HepG2 (cell line): ENCODE data around the gene TBC1D4. TPM values are rescaled to one million over a fixed set of nuclear protein-coding genes. Genes with fewer than 3 reads are reported as not detected.

ENCODE experiments used
- AGO2 ChIP-seq: fragments of 200-400 bp; formaldehyde crosslinking; optimal IDR thresholded peaks from 2 replicates; pipeline ENCODE3; 2017; ENCODE audit warnings: mild to moderate bottlenecking, low read depth, low read length, moderate library complexity
- ARNTL ChIP-seq: sonication (generic); formaldehyde crosslinking; IDR thresholded peaks from 2 replicates; pipeline ENCODE4 v1.4.0; 2020; ENCODE audit warnings: mild to moderate bottlenecking, missing genetic modification reagents
- CENPX ChIP-seq: sonication (generic); formaldehyde crosslinking; IDR thresholded peaks from 2 replicates; pipeline ENCODE4 v1.9.0; 2021; ENCODE audit warnings: mild to moderate bottlenecking, missing genetic modification reagents, moderate library complexity
- FOXK2 ChIP-seq: fragments of 450-650 bp; IDR thresholded peaks from 2 replicates; pipeline ENCODE4 v1.6.1; 2016
- GATA4 ChIP-seq: sonication (generic); IDR thresholded peaks from 2 replicates; pipeline ENCODE4 v1.6.1; 2016; ENCODE audit warnings: antibody characterized with exemption, low read depth, borderline replicate concordance
- HDAC2 ChIP-seq: sonication (generic); formaldehyde crosslinking; IDR thresholded peaks from 2 replicates; pipeline ENCODE4 v1.4.0; 2020; ENCODE audit warnings: missing genetic modification reagents
- HNF1A ChIP-seq, 2 experiments: sonication (generic) in 1 of 2; formaldehyde crosslinking in 1 of 2; IDR thresholded peaks; 2 replicates each; pipeline versions ENCODE4 v1.4.0 to v1.6.1; 2016 to 2020; ENCODE audit warnings: borderline replicate concordance in 1 of 2, low read depth in 1 of 2, mild to moderate bottlenecking in 1 of 2, missing genetic modification reagents in 1 of 2
- HNRNPL ChIP-seq: fragments of 200-400 bp; formaldehyde crosslinking; IDR thresholded peaks from 2 replicates; pipeline ENCODE4 v1.6.1; 2017; ENCODE audit warnings: mild to moderate bottlenecking, low read depth, low read length
- MED13 ChIP-seq: sonication (generic); formaldehyde crosslinking; IDR thresholded peaks from 2 replicates; pipeline ENCODE4 v1.5.0; 2020; ENCODE audit warnings: missing genetic modification reagents
- NBN ChIP-seq: fragments of 450-650 bp; conservative IDR thresholded peaks from 2 replicates; pipeline ENCODE4 v1.6.1; 2017
- SALL1 ChIP-seq: sonication (generic); formaldehyde crosslinking; IDR thresholded peaks from 2 replicates; pipeline ENCODE4 v1.8.0; 2022; ENCODE audit warnings: mild to moderate bottlenecking, missing genetic modification reagents
- SKI ChIP-seq: fragments of 450-650 bp; IDR thresholded peaks from one replicate; pipeline ENCODE4 v1.6.1; 2018; ENCODE audit warnings: mild to moderate bottlenecking; ENCODE audit not compliant: partially characterized antibody
- SRSF4 ChIP-seq: fragments of 200-400 bp; formaldehyde crosslinking; IDR thresholded peaks from one replicate; pipeline ENCODE4 v1.6.1; 2018; ENCODE audit warnings: mild to moderate bottlenecking, low read depth, low read length, moderate library complexity; ENCODE audit not compliant: poor library complexity, severe bottlenecking
- ZBTB44 ChIP-seq: sonication (generic); formaldehyde crosslinking; IDR thresholded peaks from 2 replicates; pipeline ENCODE4 v1.4.0; 2020; ENCODE audit warnings: missing genetic modification reagents
- ZFP36 ChIP-seq: fragments of 150-350 bp; IDR thresholded peaks from 2 replicates; pipeline ENCODE4 v1.6.1; 2018; ENCODE audit warnings: borderline replicate concordance, low read length, low read depth; ENCODE audit not compliant: partially characterized antibody
- ZNF121 ChIP-seq: sonication (generic); formaldehyde crosslinking; IDR thresholded peaks from 2 replicates; pipeline ENCODE4 v1.5.0; 2020; ENCODE audit warnings: mild to moderate bottlenecking, missing genetic modification reagents
- ZNF451 ChIP-seq: sonication (generic); formaldehyde crosslinking; IDR thresholded peaks from 2 replicates; pipeline ENCODE4 v1.5.0; 2020; ENCODE audit warnings: mild to moderate bottlenecking, missing genetic modification reagents
- ZNF567 ChIP-seq: sonication (generic); formaldehyde crosslinking; IDR thresholded peaks from 2 replicates; pipeline ENCODE4 v1.8.1; 2023; ENCODE audit warnings: mild to moderate bottlenecking, missing genetic modification reagents, borderline replicate concordance
- polyA plus RNA-seq, 8 experiments: library from polyadenylated mRNA; depleted of rRNA in 3 of 8; stranded (reverse) in 7 of 8; unstranded in 1 of 8; fragments of >200 nt; fragmentation: Illumina TruSeq in 4 of 8; extraction: Trizol in 4 of 8; gene quantifications; 2 replicates each; pipeline versions ENCODE4 v1.2.1 to v1.2.3, GENCODE V29; 2011 to 2016; ENCODE audit warnings: low read depth in 4 of 8, missing spikeins in 1 of 8, mixed read lengths in 1 of 8; ENCODE audit not compliant: insufficient read depth in 1 of 8
- total RNA-seq, 5 experiments: library from RNA; depleted of rRNA; stranded (reverse); fragments of >200 nt; fragmentation: Illumina TruSeq; extraction: Trizol; gene quantifications; 2 replicates each; pipeline ENCODE4 v1.2.3, GENCODE V29; 2016; ENCODE audit warnings: low read depth in 1 of 5
- TF ChIP-seq, protein P1 (sequence below): IDR thresholded peaks from 2 replicates; pipeline ENCODE4 v1.6.1; 2012; ENCODE audit warnings: inconsistent platforms
- TF ChIP-seq, protein P2 (sequence below): sonication (generic); formaldehyde crosslinking; IDR thresholded peaks from 2 replicates; pipeline ENCODE4 v1.8.1; 2022; ENCODE audit warnings: low read depth, mild to moderate bottlenecking, missing genetic modification reagents

TBC1D4 gene
- total and polyA plus RNA-seq, 2 of the 13 experiments (the other 11 are each of a cell fraction or from before 2014, with no cell fraction given) = 35.9 to 64.4 TPM

GRCh38 chr13:75458696-75459422 lies 23.1 kb downstream of the TBC1D4 start (continued):
- TF ChIP-seq HNRNPL = peak; percentile 84; the same call in 1 of the 2 replicates
- TF ChIP-seq HNF1A (IDR thresholded peaks at IDR 0.05; ENCODE audit: low read depth) = peak; percentile 58
- peak; percentile 71; the same call in 1 of the 2 replicates for TF ChIP-seq HNF1A (CRISPR knock-in tag; IDR thresholded peaks at IDR 0.05; ENCODE audit: borderline replicate concordance)
- TF ChIP-seq NBN = no peak
- peak; percentile 12 for TF ChIP-seq SKI
- peak; percentile 67; the same call in 1 of the 2 replicates for TF ChIP-seq GATA4
- peak; percentile 92 for TF ChIP-seq FOXK2
- no peak for TF ChIP-seq ZNF451
- no peak for TF ChIP-seq AGO2
- no peak for TF ChIP-seq ZBTB44 (CRISPR knock-in tag)
- peak; percentile 100 for TF ChIP-seq SALL1 (CRISPR knock-in tag)
- TF ChIP-seq SRSF4 = no peak
- no peak for TF ChIP-seq ZNF121 (CRISPR knock-in tag)
- peak; percentile 91 for TF ChIP-seq HDAC2
- TF ChIP-seq, protein P1, sequence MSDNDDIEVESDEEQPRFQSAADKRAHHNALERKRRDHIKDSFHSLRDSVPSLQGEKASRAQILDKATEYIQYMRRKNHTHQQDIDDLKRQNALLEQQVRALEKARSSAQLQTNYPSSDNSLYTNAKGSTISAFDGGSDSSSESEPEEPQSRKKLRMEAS = peak; percentile 80
- TF ChIP-seq ZNF567 (CRISPR knock-in tag) = no peak
- TF ChIP-seq MED13 (CRISPR knock-in tag) = 0 out of 2 replicates have a peak, but pooled peaks have one; percentile 47
- TF ChIP-seq, protein P2, sequence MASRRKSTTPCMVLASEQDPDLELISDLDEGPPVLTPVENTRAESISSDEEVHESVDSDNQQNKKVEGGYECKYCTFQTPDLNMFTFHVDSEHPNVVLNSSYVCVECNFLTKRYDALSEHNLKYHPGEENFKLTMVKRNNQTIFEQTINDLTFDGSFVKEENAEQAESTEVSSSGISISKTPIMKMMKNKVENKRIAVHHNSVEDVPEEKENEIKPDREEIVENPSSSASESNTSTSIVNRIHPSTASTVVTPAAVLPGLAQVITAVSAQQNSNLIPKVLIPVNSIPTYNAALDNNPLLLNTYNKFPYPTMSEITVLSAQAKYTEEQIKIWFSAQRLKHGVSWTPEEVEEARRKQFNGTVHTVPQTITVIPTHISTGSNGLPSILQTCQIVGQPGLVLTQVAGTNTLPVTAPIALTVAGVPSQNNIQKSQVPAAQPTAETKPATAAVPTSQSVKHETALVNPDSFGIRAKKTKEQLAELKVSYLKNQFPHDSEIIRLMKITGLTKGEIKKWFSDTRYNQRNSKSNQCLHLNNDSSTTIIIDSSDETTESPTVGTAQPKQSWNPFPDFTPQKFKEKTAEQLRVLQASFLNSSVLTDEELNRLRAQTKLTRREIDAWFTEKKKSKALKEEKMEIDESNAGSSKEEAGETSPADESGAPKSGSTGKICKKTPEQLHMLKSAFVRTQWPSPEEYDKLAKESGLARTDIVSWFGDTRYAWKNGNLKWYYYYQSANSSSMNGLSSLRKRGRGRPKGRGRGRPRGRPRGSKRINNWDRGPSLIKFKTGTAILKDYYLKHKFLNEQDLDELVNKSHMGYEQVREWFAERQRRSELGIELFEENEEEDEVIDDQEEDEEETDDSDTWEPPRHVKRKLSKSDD (CRISPR knock-in tag) = 0 out of 2 replicates have a peak, but pooled peaks have one; percentile 40
- no peak for TF ChIP-seq CENPX
- TF ChIP-seq ZFP36 = no peak
- TF ChIP-seq ARNTL = peak; percentile 65; the same call in 1 of the 2 replicates
